ENCODE results near the gene DCTD.

The DCTD gene

GRCh38 chr4:182886205-182886604 is 31.0 kb downstream of the DCTD start:
- no peak for DNase-seq (ENCODE audit: insufficient read length, low spot score)
- no peak for TF ChIP-seq TAF1 (IDR thresholded peaks at IDR 0.05; ENCODE audit: low read depth, low read length)
- no peak for TF ChIP-seq PAX5 (IDR thresholded peaks at IDR 0.05; ENCODE audit: insufficient read depth, low read length, severe bottlenecking)
- TF ChIP-seq POLR2A (IDR thresholded peaks at IDR 0.05; ENCODE audit: low read depth, low read length), result no peak
- no peak for TF ChIP-seq SPI1 (IDR thresholded peaks at IDR 0.05; ENCODE audit: low read depth, low read length)
- no peak for TF ChIP-seq POU2F2 (IDR thresholded peaks at IDR 0.05; ENCODE audit: low read depth, low read length)
- TF ChIP-seq POLR2AphosphoS5 (IDR thresholded peaks at IDR 0.05; ENCODE audit: low read depth, low read length), result no peak
- FAIRE-seq, result no peak

GRCh38 chr4:182885738-182886077 is 31.5 kb downstream of the DCTD start:
- FAIRE-seq (no peak), DNase-seq (ENCODE audit: insufficient read length, low spot score) (no peak)
- TF ChIP-seq PAX5 (IDR thresholded peaks at IDR 0.05; ENCODE audit: insufficient read depth, low read length, severe bottlenecking), result no peak

- TF ChIP-seq PAX5 (IDR thresholded peaks at IDR 0.05; ENCODE audit: insufficient read depth, low read length, severe bottlenecking) (no peak), POLR2A (IDR thresholded peaks at IDR 0.05; ENCODE audit: low read depth, low read length) (no peak), TAF1 (IDR thresholded peaks at IDR 0.05; ENCODE audit: low read depth, low read length) (no peak), POU2F2 (IDR thresholded peaks at IDR 0.05; ENCODE audit: low read depth, low read length) (no peak), SPI1 (IDR thresholded peaks at IDR 0.05; ENCODE audit: low read depth, low read length) (no peak), POLR2AphosphoS5 (IDR thresholded peaks at IDR 0.05; ENCODE audit: low read depth, low read length) (no peak)
- FAIRE-seq (no peak), DNase-seq (ENCODE audit: insufficient read length, low spot score) (no peak)
Observed at GRCh38 chr4:182885022-182885737, 32.0 kb downstream of the DCTD start.

- FAIRE-seq, result no peak
- DNase-seq (ENCODE audit: insufficient read length, low spot score), result no peak
- TF ChIP-seq POU2F2 (IDR thresholded peaks at IDR 0.05; ENCODE audit: low read depth, low read length) (no peak), PAX5 (IDR thresholded peaks at IDR 0.05; ENCODE audit: insufficient read depth, low read length, severe bottlenecking) (no peak), POLR2A (IDR thresholded peaks at IDR 0.05; ENCODE audit: low read depth, low read length) (no peak), SPI1 (IDR thresholded peaks at IDR 0.05; ENCODE audit: low read depth, low read length) (no peak)
Observed at GRCh38 chr4:182884040-182884439, 33.1 kb downstream of the DCTD start.

- no peak for DNase-seq (ENCODE audit: insufficient read length, low spot score)
- TF ChIP-seq TAF1 (IDR thresholded peaks at IDR 0.05; ENCODE audit: low read depth, low read length) (no peak), POLR2A (IDR thresholded peaks at IDR 0.05; ENCODE audit: low read depth, low read length) (no peak), SPI1 (IDR thresholded peaks at IDR 0.05; ENCODE audit: low read depth, low read length) (no peak), POLR2AphosphoS5 (IDR thresholded peaks at IDR 0.05; ENCODE audit: low read depth, low read length) (no peak), PAX5 (IDR thresholded peaks at IDR 0.05; ENCODE audit: insufficient read depth, low read length, severe bottlenecking) (no peak), POU2F2 (IDR thresholded peaks at IDR 0.05; ENCODE audit: low read depth, low read length) (no peak)
- no peak for FAIRE-seq
Observed at GRCh38 chr4:182883351-182883750, 33.8 kb downstream of the DCTD start.

GRCh38 chr4:182881914-182882313 is 35.3 kb downstream of the DCTD start:
- DNase-seq (ENCODE audit: insufficient read length, low spot score) (no peak), FAIRE-seq (no peak)
- TF ChIP-seq POU2F2 (IDR thresholded peaks at IDR 0.05; ENCODE audit: low read depth, low read length), result no peak
- TF ChIP-seq POLR2A (IDR thresholded peaks at IDR 0.05; ENCODE audit: low read depth, low read length), result no peak

- TF ChIP-seq PAX5 (IDR thresholded peaks at IDR 0.05; ENCODE audit: insufficient read depth, low read length, severe bottlenecking) (no peak), TAF1 (IDR thresholded peaks at IDR 0.05; ENCODE audit: low read depth, low read length) (no peak), SPI1 (IDR thresholded peaks at IDR 0.05; ENCODE audit: low read depth, low read length) (no peak), POLR2AphosphoS5 (IDR thresholded peaks at IDR 0.05; ENCODE audit: low read depth, low read length) (no peak), POLR2A (IDR thresholded peaks at IDR 0.05; ENCODE audit: low read depth, low read length) (no peak), POU2F2 (IDR thresholded peaks at IDR 0.05; ENCODE audit: low read depth, low read length) (no peak)
- no peak for FAIRE-seq
- DNase-seq (ENCODE audit: insufficient read length, low spot score), result no peak
Observed at GRCh38 chr4:182880387-182881356, 36.5 kb downstream of the DCTD start.

- TF ChIP-seq PAX5 (IDR thresholded peaks at IDR 0.05; ENCODE audit: insufficient read depth, low read length, severe bottlenecking), result no peak
- TF ChIP-seq POLR2AphosphoS5 (IDR thresholded peaks at IDR 0.05; ENCODE audit: low read depth, low read length), result no peak
- TF ChIP-seq POLR2A (IDR thresholded peaks at IDR 0.05; ENCODE audit: low read depth, low read length), result no peak
- no peak for FAIRE-seq
- DNase-seq (ENCODE audit: insufficient read length, low spot score), result no peak
Observed at GRCh38 chr4:182879913-182880312, 37.3 kb downstream of the DCTD start.

GRCh38 chr4:182878633-182879495 is 38.3 kb downstream of the DCTD start:
- DNase-seq (ENCODE audit: insufficient read length, low spot score) (no peak), FAIRE-seq (no peak)
- TF ChIP-seq POU2F2 (IDR thresholded peaks at IDR 0.05; ENCODE audit: low read depth, low read length), result no peak
- no peak for TF ChIP-seq SPI1 (IDR thresholded peaks at IDR 0.05; ENCODE audit: low read depth, low read length)
- no peak for TF ChIP-seq POLR2A (IDR thresholded peaks at IDR 0.05; ENCODE audit: low read depth, low read length)
- TF ChIP-seq POLR2AphosphoS5 (IDR thresholded peaks at IDR 0.05; ENCODE audit: low read depth, low read length), result no peak
- TF ChIP-seq TAF1 (IDR thresholded peaks at IDR 0.05; ENCODE audit: low read depth, low read length), result no peak
- TF ChIP-seq PAX5 (IDR thresholded peaks at IDR 0.05; ENCODE audit: insufficient read depth, low read length, severe bottlenecking), result no peak

Data from GM12891 (cell line).